HCT116 (cell line): ENCODE results near the gene ADAMTS6. TPM values are rescaled to one million over a fixed set of nuclear protein-coding genes. Genes with fewer than 3 reads are reported as not detected.

Source experiments
- ATAC-seq: fragments of 200-7000 bp; cut with Tn5 transposase; 2 replicates; pipeline ENCODE4 v1.9.1; 2020; ENCODE audit warnings: mild to moderate bottlenecking, moderate library complexity
- BruUV-seq: library from RNA; stranded (reverse); fragments of 400-500 nt; replicated peaks from 2 replicates; lab custom pipeline; 2021; lab: Mats Ljungman, UMichigan
- CTCF ChIA-PET: fragments of 300-600 bp; sonication (Branson Sonifier 250); formaldehyde crosslinking; loops from one replicate; lab custom pipeline; 2021; ENCODE audit warnings: antibody characterized with exemption; lab: Charles Lee
- POLR2A ChIA-PET: fragments of 300-600, 350-600 bp; sonication (Branson Sonifier 250); formaldehyde crosslinking; loops from one replicate; lab custom pipeline; 2021; ENCODE audit warnings: antibody characterized with exemption; lab: Charles Lee
- RAD21 ChIA-PET, 2 experiments: fragments of 300-600 bp; sonication (Branson Sonifier 250); formaldehyde crosslinking; loops; one replicate each; lab custom pipeline; 2023; ENCODE audit warnings: low total read pairs in 2 of 2; ENCODE audit not compliant: uncharacterized antibody in 2 of 2, unreplicated experiment in 2 of 2, low non-redundant PET in 1 of 2; lab: Charles Lee
- DNase-seq: peaks from one replicate; pipeline ENCODE4 v3.0.0-alpha.2; 2010; ENCODE audit warnings: low read depth, low spot score
- H2AFZ ChIP-seq: fragments of 200-600 bp; shearing (Covaris generic), sonication (generic); 2 replicates; pipeline ENCODE4 v1.6.1; 2017; ENCODE audit warnings: low read depth, mixed run types, mixed read lengths, antibody characterized with exemption, low read length; ENCODE audit not compliant: poor library complexity, severe bottlenecking
- H3K27ac ChIP-seq: 2 replicates; pipeline ENCODE4 v1.5.1; 2012; ENCODE audit warnings: low read depth, low read length
- H3K27me3 ChIP-seq: fragments of 200-600 bp; sonication (generic); 2 replicates; pipeline ENCODE4 v1.6.1; 2016; ENCODE audit warnings: mixed run types, low read length, mixed read lengths; ENCODE audit not compliant: insufficient read depth
- H3K36me3 ChIP-seq, 2 experiments: fragments of 200-500 bp in 1 of 2; fragments of 200-600 bp in 1 of 2; sonication (Bioruptor generic) in 1 of 2; sonication (generic) in 1 of 2; 2 replicates each; pipeline versions ENCODE4 v1.5.1 to v1.6.1; 2014 to 2016; ENCODE audit warnings: low read length in 2 of 2, inconsistent platforms in 1 of 2, mixed read lengths in 1 of 2, mixed run types in 1 of 2; ENCODE audit not compliant: insufficient read depth in 2 of 2, control insufficient read depth in 1 of 2
- H3K4me1 ChIP-seq, 2 experiments: fragments of 200-600 bp in 1 of 2; sonication (generic) in 1 of 2; 2 replicates each; pipeline versions ENCODE4 v1.5.1 to v1.6.1; 2012 to 2017; ENCODE audit warnings: low read length in 2 of 2, inconsistent platforms in 1 of 2, mild to moderate bottlenecking in 1 of 2, mixed read lengths in 1 of 2, mixed run types in 1 of 2, moderate library complexity in 1 of 2; ENCODE audit not compliant: insufficient read depth in 2 of 2, control insufficient read depth in 1 of 2
- H3K4me2 ChIP-seq: fragments of 200-600 bp; sonication (generic); 2 replicates; pipeline ENCODE4 v1.6.1; 2017; ENCODE audit warnings: mixed run types, low read length, mixed read lengths
- H3K4me3 ChIP-seq, 2 experiments: fragments of 200-600 bp in 1 of 2; sonication (generic) in 1 of 2; replicated peaks in 1 of 2; 2 replicates each; pipeline ENCODE4 v1.5.1; 2011 to 2016; ENCODE audit warnings: low read length in 2 of 2, control low read depth in 1 of 2, low read depth in 1 of 2, mild to moderate bottlenecking in 1 of 2, mixed read lengths in 1 of 2, mixed run types in 1 of 2
- H3K79me2 ChIP-seq: fragments of 200-600 bp; sonication (generic); 2 replicates; pipeline ENCODE4 v1.6.1; 2017; ENCODE audit warnings: mild to moderate bottlenecking, mixed run types, low read length, moderate library complexity, mixed read lengths; ENCODE audit not compliant: insufficient read depth
- H3K9ac ChIP-seq: fragments of 200-600 bp; sonication (generic); 2 replicates; pipeline ENCODE4 v1.6.1; 2016; ENCODE audit warnings: low read length, mixed read lengths
- H3K9me2 ChIP-seq: fragments of 200-600 bp; sonication (generic), shearing (Covaris generic); 2 replicates; pipeline ENCODE4 v1.6.1; 2017; ENCODE audit warnings: mixed run types, mild to moderate bottlenecking, moderate library complexity; ENCODE audit not compliant: insufficient read depth
- H3K9me3 ChIP-seq, 2 experiments: fragments of 200-500 bp in 1 of 2; fragments of 200-600 bp in 1 of 2; sonication (Bioruptor generic) in 1 of 2; sonication (generic) in 1 of 2; 2 replicates each; pipeline ENCODE4 v1.6.1; 2014 to 2017; ENCODE audit warnings: low read length in 2 of 2, mixed read lengths in 2 of 2, inconsistent platforms in 1 of 2, low read depth in 1 of 2, mild to moderate bottlenecking in 1 of 2, mixed run types in 1 of 2, moderate library complexity in 1 of 2; ENCODE audit not compliant: control insufficient read depth in 1 of 2, insufficient read depth in 1 of 2
- H4K20me1 ChIP-seq: fragments of 200-600 bp; sonication (generic), shearing (Covaris generic); 2 replicates; pipeline ENCODE4 v1.6.1; 2017; ENCODE audit warnings: mixed run types, mild to moderate bottlenecking, moderate library complexity; ENCODE audit not compliant: insufficient read depth
- ATF3 ChIP-seq: IDR thresholded peaks from 2 replicates; pipeline ENCODE4 v1.6.1; 2012
- CBX3 ChIP-seq: IDR thresholded peaks from 2 replicates; pipeline ENCODE4 v1.6.1; 2012; ENCODE audit warnings: low read depth
- CEBPB ChIP-seq: IDR thresholded peaks from 2 replicates; pipeline ENCODE4 v1.6.1; 2012; ENCODE audit warnings: low read depth
- CTCF ChIP-seq, 3 experiments: fragments of 200-600 bp in 1 of 3; sonication (generic) in 1 of 3; IDR thresholded peaks in 2 of 3; conservative IDR thresholded peaks in 1 of 3; 2 replicates each; pipeline ENCODE4 v1.5.1; 2012 to 2017; ENCODE audit warnings: low read depth in 2 of 3, low read length in 2 of 3, antibody characterized with exemption in 1 of 3, borderline replicate concordance in 1 of 3, control low read depth in 1 of 3, mild to moderate bottlenecking in 1 of 3, mixed read lengths in 1 of 3, mixed run types in 1 of 3, moderate library complexity in 1 of 3; ENCODE audit not compliant: insufficient read depth in 1 of 3
- EGR1 ChIP-seq: IDR thresholded peaks from 2 replicates; pipeline ENCODE4 v1.6.1; 2012; ENCODE audit warnings: low read depth
- ELF1 ChIP-seq: IDR thresholded peaks from 2 replicates; pipeline ENCODE4 v1.6.1; 2012; ENCODE audit warnings: low read depth, borderline replicate concordance
- EZH2 ChIP-seq: fragments of 200-600 bp; sonication (generic); IDR thresholded peaks from 2 replicates; pipeline ENCODE4 v1.6.1; 2017; ENCODE audit warnings: antibody characterized with exemption, mixed run types
- EZH2phosphoT487 ChIP-seq: fragments of 200-600 bp; IDR thresholded peaks from 2 replicates; pipeline ENCODE4 v1.6.1; 2018; ENCODE audit warnings: antibody characterized with exemption, borderline replicate concordance
- FOSL1 ChIP-seq: IDR thresholded peaks from 2 replicates; pipeline ENCODE4 v1.6.1; 2012; ENCODE audit warnings: low read depth
- JUND ChIP-seq: IDR thresholded peaks from 2 replicates; pipeline ENCODE4 v1.6.1; 2012
- MAX ChIP-seq: IDR thresholded peaks from 2 replicates; pipeline ENCODE4 v1.6.1; 2012
- POLR2A ChIP-seq: IDR thresholded peaks from 2 replicates; pipeline ENCODE4 v1.7.0; 2011; ENCODE audit warnings: borderline replicate concordance; ENCODE audit not compliant: insufficient read depth, insufficient read length; ENCODE audit errors: extremely low read depth
- POLR2AphosphoS5 ChIP-seq: IDR thresholded peaks from 2 replicates; pipeline ENCODE4 v1.6.1; 2011; ENCODE audit warnings: mild to moderate bottlenecking, low read depth, low read length, moderate library complexity
- REST ChIP-seq: IDR thresholded peaks from 2 replicates; pipeline ENCODE4 v1.6.1; 2012; ENCODE audit warnings: low read depth
- SIN3A ChIP-seq: IDR thresholded peaks from 2 replicates; pipeline ENCODE4 v1.6.1; 2012; ENCODE audit warnings: low read depth
- SP1 ChIP-seq: IDR thresholded peaks from 2 replicates; pipeline ENCODE4 v1.6.1; 2012; ENCODE audit warnings: low read depth
- TCF7L2 ChIP-seq: IDR thresholded peaks from 2 replicates; pipeline ENCODE4 v1.7.0; 2011; ENCODE audit warnings: borderline replicate concordance, inconsistent platforms; ENCODE audit not compliant: insufficient read depth, insufficient read length; ENCODE audit errors: extremely low read depth
- YY1 ChIP-seq: IDR thresholded peaks from 2 replicates; pipeline ENCODE4 v1.6.1; 2011; ENCODE audit warnings: low read length, low read depth, moderate library complexity, mild to moderate bottlenecking; ENCODE audit not compliant: insufficient replicate concordance; ENCODE audit errors: extremely low read depth
- ZNF274 ChIP-seq: fragments of 200-500 bp; sonication (Bioruptor generic); IDR thresholded peaks from 2 replicates; pipeline ENCODE4 v1.6.1; 2014; ENCODE audit warnings: mild to moderate bottlenecking, low read depth, low read length, inconsistent platforms
- intact Hi-C: fragments of 100-400 bp; cut with micrococcal nuclease; formaldehyde crosslinking; loops from 2 replicates; pipeline ENCODE4 v1.10.0; 2022
- total RNA-seq: library from RNA; stranded (reverse); gene quantifications from one replicate; pipeline ENCODE4 v1.2.1, GENCODE V29; 2021; ENCODE audit not compliant: unreplicated experiment

ADAMTS6 gene
- total RNA-seq, 1 experiment from 2014 or later = 0.93 TPM

- TF ChIP-seq EZH2 = no peak
- TF ChIP-seq ELF1 = no peak
- no peak for TF ChIP-seq CBX3
- no peak for TF ChIP-seq EZH2phosphoT487
- TF ChIP-seq EGR1 = no peak
- TF ChIP-seq ATF3 = no peak
Measured at GRCh38 chr5:65508978-65509377, 27.3 kb upstream of the ADAMTS6 start (continued).

GRCh38 chr5:65506961-65507360 lies 25.2 kb upstream of the ADAMTS6 start:
- intact Hi-C loops = no loop called here
- H3K27me3 ChIP-seq = no peaks in the 10 kb centered on the region
- DNase-seq (no peak), ATAC-seq (no peak)
- CTCF ChIA-PET = no interaction called here
- 0 out of 2 replicates have a peak, but pooled peaks cover 3% of the 10 kb centered on the region for H3K9me2 ChIP-seq
- POLR2A ChIA-PET = no interaction called here
- no TSS peak for BruUV-seq
- H3K9ac ChIP-seq = no peak overlapping the region
- H3K4me2 ChIP-seq = no peak overlapping the region
- no peak overlapping the region for H2AFZ ChIP-seq
- no peak overlapping the region for H3K4me3 ChIP-seq
- no peaks in the 10 kb centered on the region for H3K36me3 ChIP-seq
- H3K79me2 ChIP-seq = no peaks in the 10 kb centered on the region
- H3K27ac ChIP-seq = no peak overlapping the region
- RAD21 ChIA-PET = no interaction called here
- no peaks in the 10 kb centered on the region for H3K4me1 ChIP-seq
- H4K20me1 ChIP-seq = no peaks in the 10 kb centered on the region
- H3K9me3 ChIP-seq = no peaks in the 10 kb centered on the region
- no peak for TF ChIP-seq REST
- no peak for TF ChIP-seq POLR2A
- no peak for TF ChIP-seq CBX3
- TF ChIP-seq EGR1 = no peak
- no peak for TF ChIP-seq EZH2phosphoT487
- no peak for TF ChIP-seq MAX
- no peak for TF ChIP-seq JUND
- no peak for TF ChIP-seq POLR2AphosphoS5
- no peak for TF ChIP-seq ELF1
- TF ChIP-seq FOSL1 = no peak
- TF ChIP-seq CTCF (IDR thresholded peaks at IDR 0.05 in 2 of 3, conservative IDR thresholded peaks at IDR 0.05 in 1 of 3; ENCODE audit: borderline replicate concordance in 1 of 3, insufficient read depth in 1 of 3, low read depth in 2 of 3, low read length in 2 of 3) = no peak
- no peak for TF ChIP-seq SP1
- TF ChIP-seq EZH2 = no peak
- no peak for TF ChIP-seq CEBPB
- no peak for TF ChIP-seq ZNF274
- no peak for TF ChIP-seq YY1
- no peak for TF ChIP-seq TCF7L2
- no peak for TF ChIP-seq SIN3A
